Activated T-helper 17 cell treated with anti-CD3 and anti-CD28 coated beads, Interleukin-2, amount 50 U/mL, for 72 hours (primary cell): ENCODE measurements around the gene FAM110D. TPM values are rescaled to one million over a fixed set of nuclear protein-coding genes. Genes with fewer than 3 reads are reported as not detected.
A peak's percentile ranks its signal among the peaks of the same experiment; 100 is the strongest.

Experiments
- ATAC-seq: fragments of 150-1000 bp; cut with Tn5 transposase; replicated peaks from 2 replicates; pipeline ENCODE4 v1.10.0; 2021; ENCODE audit warnings: mild to moderate bottlenecking, moderate library complexity
- H3K27ac Mint-ChIP-seq: one replicate; pipeline ENCODE4 v1.8.0; 2022; ENCODE audit warnings: mixed read lengths
- H3K27me3 Mint-ChIP-seq: one replicate; pipeline ENCODE4 v1.8.0; 2022; ENCODE audit warnings: mixed read lengths
- H3K36me3 Mint-ChIP-seq: one replicate; pipeline ENCODE4 v1.8.0; 2022; ENCODE audit warnings: low read depth, mild to moderate bottlenecking, mixed read lengths
- H3K4me1 Mint-ChIP-seq: one replicate; pipeline ENCODE4 v1.8.0; 2022; ENCODE audit warnings: mixed read lengths
- H3K4me3 Mint-ChIP-seq: one replicate; pipeline ENCODE4 v1.8.0; 2022; ENCODE audit warnings: mild to moderate bottlenecking, mixed read lengths
- H3K9me3 Mint-ChIP-seq: one replicate; pipeline ENCODE4 v1.8.0; 2022; ENCODE audit warnings: mixed read lengths
- total RNA-seq, 2 donors: library from RNA; stranded (reverse); gene quantifications; one replicate each; pipeline ENCODE4 v1.2.3, GENCODE V29; 2022

FAM110D gene
- total RNA-seq, 2 donors from 2014 or later, result not detected

DNA sequence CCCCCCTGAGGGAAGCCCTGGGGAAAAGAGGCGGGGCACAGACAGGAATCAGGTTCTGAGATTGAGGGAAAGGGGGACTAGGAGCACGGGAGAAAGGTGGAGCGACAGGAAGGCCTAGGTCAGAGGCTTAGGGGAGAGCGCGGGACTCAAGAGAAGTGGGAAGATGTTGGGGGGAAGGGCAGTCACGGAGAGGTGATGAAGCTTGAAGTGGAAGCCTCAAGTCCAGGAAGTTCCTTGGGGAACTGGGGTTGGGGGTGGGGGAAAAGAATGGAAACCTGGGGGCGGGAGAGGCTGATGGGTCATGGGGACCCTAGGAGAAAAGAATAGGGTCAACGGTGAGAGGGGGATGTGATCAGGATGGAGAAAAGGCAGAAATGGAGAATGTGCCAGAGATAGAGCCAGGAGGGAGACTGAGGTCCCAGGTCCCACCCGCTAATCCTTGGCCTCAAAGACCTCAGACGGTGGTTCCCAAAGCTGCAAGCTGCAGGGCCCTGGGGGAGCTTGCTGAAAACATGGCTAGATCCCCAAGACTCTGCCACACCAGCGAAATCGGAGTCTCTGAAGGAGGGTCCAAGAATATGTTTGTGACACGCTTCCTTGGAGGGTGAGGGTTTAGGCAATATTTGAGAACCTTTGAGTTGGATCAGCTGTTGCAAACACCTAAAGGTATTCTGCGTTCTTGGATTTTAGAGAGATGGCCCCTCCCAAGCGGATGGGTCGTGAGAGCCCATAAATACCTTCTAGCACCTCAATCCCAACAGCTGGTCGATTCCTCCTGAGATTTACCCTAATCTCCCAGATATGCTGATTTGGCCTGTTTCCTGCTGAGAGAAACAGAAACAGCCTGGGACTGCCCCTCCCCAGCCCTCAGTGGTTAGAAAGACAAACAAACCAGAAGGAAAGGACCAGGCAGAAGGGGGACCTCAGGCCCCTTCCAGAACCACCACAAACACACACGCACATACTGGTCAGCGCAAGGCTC is 6.3 kb downstream of the FAM110D start:
- Mint-ChIP-seq H3K4me3 (peak overlapping the region; percentile 59), H3K27ac (no peak overlapping the region), H3K4me1 (no peaks in the 10 kb centered on the region), H3K36me3 (no peaks in the 10 kb centered on the region), H3K27me3 (peaks cover 5% of the 10 kb centered on the region), H3K9me3 (no peaks in the 10 kb centered on the region)
- no peak for ATAC-seq

DNA sequence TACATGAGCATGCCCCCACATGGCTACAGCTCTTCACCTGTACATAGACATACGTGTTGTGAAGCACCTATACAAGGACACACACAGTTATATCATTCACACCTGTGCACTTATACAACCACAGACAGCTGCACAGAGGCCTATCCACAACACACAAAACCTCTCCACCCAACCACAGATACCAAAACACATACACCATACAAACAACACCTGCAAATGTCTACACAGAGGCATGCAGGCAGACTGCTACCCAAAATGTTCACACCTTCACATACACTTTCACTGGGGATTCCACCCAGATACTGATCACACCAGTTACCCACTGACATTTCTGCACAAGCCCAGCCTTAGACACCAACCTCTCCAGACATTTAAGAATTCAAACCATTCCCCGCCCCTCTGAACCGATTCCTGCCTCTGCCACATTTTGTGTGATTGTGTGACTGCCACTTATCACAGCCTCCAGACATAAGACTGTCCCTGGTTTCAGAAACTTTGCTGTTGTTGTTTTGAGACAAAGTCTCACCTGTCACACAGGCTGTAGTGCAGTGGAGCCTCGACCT is 7.9 kb downstream of the FAM110D start:
- peaks cover 5% of the 10 kb centered on the region for H3K36me3 Mint-ChIP-seq
- no peaks in the 10 kb centered on the region for H3K4me1 Mint-ChIP-seq
- H3K27me3 Mint-ChIP-seq, result peaks cover 5% of the 10 kb centered on the region
- no peak for ATAC-seq
- H3K27ac Mint-ChIP-seq, result no peak overlapping the region
- no peaks in the 10 kb centered on the region for H3K9me3 Mint-ChIP-seq
- no peak overlapping the region for H3K4me3 Mint-ChIP-seq

DNA sequence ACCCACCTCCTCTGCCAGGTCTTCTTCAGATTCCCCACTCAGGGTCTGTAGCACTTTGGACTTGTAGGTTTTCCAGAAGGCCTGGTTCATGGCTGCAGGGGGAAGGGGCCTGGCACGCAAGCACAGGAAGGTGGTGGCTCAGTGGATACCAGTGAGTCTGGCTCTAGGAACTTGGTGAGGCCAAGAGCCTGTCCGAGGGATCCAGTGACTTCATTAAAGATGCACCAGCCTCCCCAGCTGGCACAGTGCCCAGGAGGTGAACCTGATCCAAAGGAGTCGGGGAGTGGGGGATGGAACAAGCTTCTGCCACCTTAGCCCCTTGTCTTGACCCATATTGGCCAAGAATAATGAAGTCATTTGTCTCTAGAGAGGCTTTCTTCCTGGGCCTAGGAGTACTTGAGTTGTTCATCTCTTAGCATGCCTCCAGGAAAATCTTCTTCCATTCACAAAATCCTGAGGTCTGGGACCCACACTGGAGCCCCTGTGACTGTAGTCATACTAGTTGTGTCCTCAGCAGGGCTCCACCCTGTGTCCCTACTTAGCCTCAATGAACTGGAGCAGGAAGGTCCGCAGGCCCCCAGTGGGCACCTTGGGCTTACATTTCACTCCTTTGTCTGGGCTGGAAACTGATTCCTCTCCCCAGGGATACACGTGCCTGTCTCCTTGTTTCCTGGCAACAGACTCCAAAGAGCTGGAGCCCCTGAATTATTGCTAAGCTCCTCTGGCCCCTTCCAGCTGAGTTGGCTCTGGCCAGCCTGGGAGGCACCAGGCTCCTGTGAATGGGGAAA is 9.7 kb downstream of the FAM110D start, which contains the start of gene C1orf232:
Gene C1orf232, minus strand, starts transcription at position 554 of the 788 bp plus-strand sequence. Its CDS starts 464 bp downstream, at position 90.
- no peaks in the 10 kb centered on the region for H3K9me3 Mint-ChIP-seq
- peak within 1 kb of the TSS; percentile 24 for H3K27ac Mint-ChIP-seq

DNA sequence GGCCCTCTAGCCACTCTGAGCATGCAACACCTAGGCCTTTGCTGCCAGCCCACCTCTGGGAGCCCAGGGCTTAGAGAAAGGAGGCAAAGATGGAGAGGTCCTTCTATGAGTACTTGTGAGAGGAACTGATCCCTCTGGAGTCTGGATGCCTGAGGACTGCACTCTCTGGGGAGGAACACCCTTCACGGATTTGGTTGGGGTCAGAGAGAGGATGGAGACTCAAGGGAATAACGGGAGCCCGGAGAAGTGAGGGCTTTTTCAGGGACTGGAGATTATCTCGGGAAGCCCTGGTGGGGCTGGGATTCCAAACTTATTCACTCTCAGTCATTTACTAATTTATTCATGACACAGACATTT is 10.3 kb downstream of the FAM110D start:
- Mint-ChIP-seq H3K27ac (peak overlapping the region; percentile 24), H3K36me3 (peaks cover 11% of the 10 kb centered on the region), H3K4me1 (no peaks in the 10 kb centered on the region), H3K4me3 (peak overlapping the region; percentile 73), H3K27me3 (no peaks in the 10 kb centered on the region), H3K9me3 (no peaks in the 10 kb centered on the region)
- no peak for ATAC-seq

More for the DNA sequence above, 9.7 kb downstream of the FAM110D start, which contains the start of gene C1orf232:
- ATAC-seq, result no peak
- H3K36me3 Mint-ChIP-seq, result peaks cover 11% of the 10 kb centered on the region
- no peaks in the 10 kb centered on the region for H3K4me1 Mint-ChIP-seq
- peak within 1 kb of the TSS; percentile 73 for H3K4me3 Mint-ChIP-seq
- H3K27me3 Mint-ChIP-seq, result no peaks in the 10 kb centered on the region

DNA sequence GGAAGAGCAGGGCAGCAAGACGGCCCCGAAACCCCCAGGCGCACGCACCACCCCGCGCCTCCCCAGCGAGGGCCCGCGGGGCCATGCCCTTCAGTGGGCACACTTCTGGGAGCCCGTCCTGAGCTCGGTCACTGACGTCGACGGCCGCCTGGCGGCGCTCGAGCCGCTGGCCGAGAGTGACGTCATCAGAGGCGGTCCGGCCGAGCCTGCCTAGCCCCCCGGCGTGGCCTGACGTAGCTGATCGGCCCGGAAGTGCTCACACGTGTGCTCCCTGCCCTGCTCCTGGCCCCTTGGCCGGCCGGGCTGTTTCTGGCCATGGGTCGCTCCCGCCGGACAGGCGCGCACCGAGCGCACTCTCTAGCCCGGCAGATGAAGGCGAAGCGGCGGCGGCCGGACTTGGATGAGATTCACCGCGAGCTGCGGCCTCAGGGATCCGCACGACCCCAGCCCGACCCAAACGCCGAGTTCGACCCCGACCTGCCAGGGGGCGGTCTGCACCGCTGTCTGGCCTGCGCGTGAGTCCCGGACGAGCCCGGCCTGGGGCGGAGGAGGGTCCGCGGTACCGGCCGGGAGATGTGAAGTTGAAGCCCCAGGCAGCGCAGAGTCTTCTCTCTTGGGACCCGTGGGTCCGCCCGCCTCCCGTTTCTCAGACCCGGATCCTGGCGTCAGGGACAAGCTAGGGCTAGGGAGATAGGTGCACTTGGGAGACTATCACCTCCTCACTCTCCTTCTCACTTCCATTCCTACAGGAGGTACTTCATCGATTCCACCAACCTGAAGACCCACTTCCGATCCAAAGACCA is 11.0 kb downstream of the FAM110D start, which contains the start of gene ZNF593:
Gene ZNF593, plus strand, starts transcription at position 240 of the 803 bp plus-strand sequence. Its CDS starts 76 bp downstream, at position 316.
- H3K27me3 Mint-ChIP-seq, result no peaks in the 10 kb centered on the region
- peak; percentile 98 for ATAC-seq
- H3K27ac Mint-ChIP-seq, result peak within 1 kb of the TSS; percentile 24
- H3K4me1 Mint-ChIP-seq, result no peaks in the 10 kb centered on the region
- H3K9me3 Mint-ChIP-seq, result no peaks in the 10 kb centered on the region
- peaks cover 11% of the 10 kb centered on the region for H3K36me3 Mint-ChIP-seq
- H3K4me3 Mint-ChIP-seq, result peak within 1 kb of the TSS; percentile 73

DNA sequence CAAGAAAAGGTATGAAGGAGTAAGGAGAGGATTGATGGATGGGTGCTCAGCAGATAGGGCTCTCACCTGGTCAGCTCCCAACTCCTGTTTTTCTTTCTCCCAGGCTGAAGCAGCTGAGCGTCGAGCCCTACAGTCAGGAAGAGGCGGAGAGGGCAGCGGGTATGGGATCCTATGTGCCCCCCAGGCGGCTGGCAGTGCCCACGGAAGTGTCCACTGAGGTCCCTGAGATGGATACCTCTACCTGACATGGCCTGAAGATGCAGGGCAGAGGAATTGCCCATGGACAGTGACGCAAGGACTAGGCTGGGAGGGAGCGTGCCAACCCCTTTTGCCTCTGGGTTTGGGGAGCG is 11.6 kb downstream of the FAM110D start:
- H3K27me3 Mint-ChIP-seq, result no peaks in the 10 kb centered on the region
- H3K36me3 Mint-ChIP-seq, result peaks cover 11% of the 10 kb centered on the region
- ATAC-seq, result no peak
- peak overlapping the region; percentile 24 for H3K27ac Mint-ChIP-seq
- H3K4me1 Mint-ChIP-seq, result no peaks in the 10 kb centered on the region
- no peaks in the 10 kb centered on the region for H3K9me3 Mint-ChIP-seq
- peak overlapping the region; percentile 73 for H3K4me3 Mint-ChIP-seq

DNA sequence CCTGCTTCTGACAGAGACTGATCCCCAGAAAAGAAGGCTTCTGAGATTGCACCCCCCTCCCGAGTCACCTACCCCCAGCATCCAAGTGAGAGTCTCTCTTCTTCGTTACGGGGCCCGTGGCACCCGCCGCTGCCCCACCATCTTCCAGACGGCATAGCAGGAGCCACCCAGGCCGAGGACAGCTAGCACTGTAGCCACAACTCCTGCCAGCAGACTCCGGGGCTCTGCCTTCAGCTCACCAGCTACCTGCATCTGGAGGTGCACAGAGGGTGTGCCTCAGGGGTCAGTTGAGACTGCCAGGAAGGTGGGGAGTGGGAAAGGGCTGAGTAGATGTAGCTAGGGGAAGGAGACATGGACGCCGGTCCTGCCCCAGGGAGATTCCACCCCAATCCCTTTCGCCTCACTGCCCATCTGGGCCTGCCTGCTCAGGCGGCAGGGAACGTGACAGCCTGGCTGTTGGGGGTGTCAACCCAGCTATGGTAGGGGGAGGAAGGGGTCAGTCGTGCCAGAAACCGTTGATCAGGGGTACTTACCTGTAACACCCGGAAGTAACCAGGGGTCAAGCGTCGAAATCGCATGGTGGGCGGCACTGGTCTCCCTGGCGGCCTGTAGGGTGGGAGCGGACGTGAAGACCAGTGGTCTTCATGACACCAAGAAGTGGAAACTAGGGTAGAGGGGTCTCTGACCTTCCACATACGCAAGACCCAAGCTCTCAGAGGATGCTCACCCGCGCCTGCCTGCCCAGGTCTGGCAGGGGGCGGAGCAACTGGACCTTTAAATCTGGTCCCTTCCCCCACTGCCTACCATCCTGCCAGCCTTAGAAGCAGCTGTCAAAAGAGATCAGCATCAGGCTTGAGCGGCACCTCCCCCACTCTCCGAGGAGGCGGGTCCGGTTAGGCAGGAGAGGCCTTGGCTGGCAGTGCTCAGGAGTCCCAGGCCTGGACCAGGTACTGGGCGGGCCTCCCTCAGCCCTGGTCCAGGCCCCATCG is 12.5 kb downstream of the FAM110D start, which contains the start of gene ZNF593OS:
Gene ZNF593OS, minus strand, starts transcription at position 749 of the 989 bp plus-strand sequence. Its CDS starts 171 bp downstream, at position 578.
- Mint-ChIP-seq H3K27ac (peak within 1 kb of the TSS; percentile 17), H3K36me3 (peaks cover 11% of the 10 kb centered on the region), H3K9me3 (no peaks in the 10 kb centered on the region), H3K4me1 (no peaks in the 10 kb centered on the region), H3K4me3 (peak within 1 kb of the TSS; percentile 73), H3K27me3 (no peaks in the 10 kb centered on the region)
- ATAC-seq, result no peak

DNA sequence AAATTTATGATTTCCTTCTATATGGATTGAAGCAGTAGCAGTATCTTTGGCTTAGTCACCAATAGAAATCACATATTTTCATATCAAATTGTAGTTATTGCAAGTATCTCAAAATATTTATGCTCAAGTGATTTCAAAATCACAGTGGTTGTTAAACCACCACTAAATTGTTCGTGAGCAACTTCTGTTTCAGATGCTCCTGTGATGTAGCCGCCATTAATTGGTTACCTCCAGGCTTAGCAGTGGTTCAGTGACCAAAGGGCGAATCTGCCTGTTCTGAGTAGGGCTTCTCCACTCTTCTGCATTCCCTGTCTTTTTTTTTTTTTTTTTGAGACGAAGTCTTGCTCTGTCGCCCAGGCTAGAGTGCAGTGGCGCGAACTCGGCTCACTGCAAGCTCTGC is 16.5 kb downstream of the FAM110D start:
- H3K4me3 Mint-ChIP-seq, result no peak overlapping the region
- peaks cover 11% of the 10 kb centered on the region for H3K36me3 Mint-ChIP-seq
- H3K27me3 Mint-ChIP-seq, result no peaks in the 10 kb centered on the region
- ATAC-seq, result no peak
- no peak overlapping the region for H3K27ac Mint-ChIP-seq
- no peaks in the 10 kb centered on the region for H3K9me3 Mint-ChIP-seq
- H3K4me1 Mint-ChIP-seq, result no peaks in the 10 kb centered on the region

DNA sequence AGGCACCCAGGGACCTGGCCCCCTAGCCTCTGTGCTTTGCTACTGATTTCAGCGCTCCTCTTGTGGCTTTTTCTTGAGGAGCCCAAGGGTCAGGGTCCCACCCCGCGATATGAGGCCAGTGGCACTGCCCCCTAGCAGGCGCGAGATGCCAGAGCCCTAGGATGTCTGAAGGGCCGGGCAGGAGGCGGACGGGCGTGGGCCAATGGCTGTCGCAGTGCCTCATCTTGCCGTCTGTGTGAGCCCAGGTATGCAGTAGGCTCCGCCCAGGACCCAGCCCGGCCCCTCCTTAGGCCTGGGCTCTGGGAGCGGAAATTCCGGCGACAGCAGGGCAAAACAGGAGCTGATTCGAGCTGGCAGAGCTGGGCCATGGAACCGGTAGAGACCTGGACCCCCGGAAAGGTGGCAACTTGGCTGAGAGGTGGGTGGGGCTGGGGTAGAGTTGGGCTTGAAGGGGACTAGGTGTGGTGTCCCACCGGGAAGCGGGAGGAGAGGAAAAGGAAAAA is 18.4 kb downstream of the FAM110D start, which contains the start of gene CNKSR1:
Gene CNKSR1, plus strand, starts transcription at position 310 of the 503 bp plus-strand sequence. Its CDS starts 57 bp downstream, at position 367.
- Mint-ChIP-seq H3K4me3 (no peak within 1 kb of the TSS), H3K9me3 (no peaks in the 10 kb centered on the region), H3K27ac (no peak within 1 kb of the TSS), H3K36me3 (peaks cover 4% of the 10 kb centered on the region), H3K27me3 (no peaks in the 10 kb centered on the region), H3K4me1 (no peaks in the 10 kb centered on the region)
- ATAC-seq, result no peak

DNA sequence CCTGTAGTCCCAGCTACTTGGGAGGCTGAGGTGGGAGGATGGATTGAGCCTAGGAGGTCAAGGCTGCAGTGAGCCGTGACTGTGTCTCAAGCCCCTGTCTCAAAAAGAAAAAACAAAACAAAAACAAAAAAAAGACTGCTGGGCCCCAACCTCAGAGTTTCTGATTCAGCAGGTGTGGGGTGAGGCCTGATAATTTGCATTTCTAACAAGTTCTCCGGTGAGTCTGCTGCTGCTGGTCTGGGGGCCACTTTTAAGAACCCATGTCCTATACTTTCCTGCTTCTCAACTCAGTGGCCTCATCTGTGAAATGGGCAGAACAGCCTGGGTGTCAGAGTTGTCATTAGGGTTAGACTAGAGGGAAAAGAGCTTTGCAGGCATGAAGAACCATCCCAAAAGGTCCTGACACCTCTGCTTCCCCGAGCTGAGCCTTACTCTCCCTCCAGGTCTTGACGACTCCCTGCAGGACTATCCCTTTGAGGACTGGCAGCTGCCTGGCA is 21.2 kb downstream of the FAM110D start:
- Mint-ChIP-seq H3K36me3 (no peaks in the 10 kb centered on the region), H3K9me3 (no peaks in the 10 kb centered on the region), H3K4me3 (no peak overlapping the region), H3K27me3 (no peaks in the 10 kb centered on the region), H3K4me1 (no peaks in the 10 kb centered on the region), H3K27ac (no peak overlapping the region)
- ATAC-seq, result no peak

DNA sequence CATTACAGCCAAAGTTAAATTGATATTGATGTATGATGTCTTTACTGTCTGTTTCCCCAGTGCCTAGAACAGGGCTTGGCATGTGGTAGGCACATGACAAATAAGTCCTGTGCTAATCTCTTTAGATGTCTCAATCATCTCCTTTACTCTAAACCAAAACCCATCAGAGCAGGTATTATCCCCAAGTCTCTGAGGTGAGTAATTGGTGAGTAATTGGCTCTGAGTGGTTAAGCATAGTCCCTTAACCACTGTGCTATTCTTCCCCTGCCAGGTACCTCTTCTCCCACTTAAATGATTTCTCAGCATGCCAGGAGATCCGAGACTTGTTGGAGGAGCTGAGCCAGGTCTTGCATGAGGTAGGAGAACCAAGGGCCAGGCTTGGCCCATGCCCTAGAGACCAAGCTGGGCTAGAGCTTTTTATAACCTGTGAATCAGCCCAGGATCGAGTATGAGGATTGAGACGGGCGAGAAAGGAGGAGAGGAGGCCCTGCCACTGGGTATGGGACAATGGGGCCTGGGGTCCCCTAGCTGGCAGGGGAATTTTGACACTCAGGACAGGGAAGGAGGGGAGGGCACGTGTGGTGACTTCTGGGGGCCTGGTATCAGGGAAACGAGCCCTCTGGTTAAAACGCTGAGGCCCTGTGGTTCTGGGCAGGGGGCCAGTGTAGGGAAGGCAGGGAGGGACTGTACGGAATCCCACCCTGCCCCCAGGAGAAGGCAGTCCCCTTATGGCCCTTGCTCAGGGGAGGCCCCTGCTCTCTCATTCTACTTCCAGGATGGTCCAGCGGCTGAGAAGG is 22.9 kb downstream of the FAM110D start:
- no peaks in the 10 kb centered on the region for H3K4me1 Mint-ChIP-seq
- no peaks in the 10 kb centered on the region for H3K9me3 Mint-ChIP-seq
- H3K27me3 Mint-ChIP-seq, result no peaks in the 10 kb centered on the region
- peak; percentile 96 for ATAC-seq
- H3K4me3 Mint-ChIP-seq, result no peak overlapping the region
- no peaks in the 10 kb centered on the region for H3K36me3 Mint-ChIP-seq
- no peak overlapping the region for H3K27ac Mint-ChIP-seq

DNA sequence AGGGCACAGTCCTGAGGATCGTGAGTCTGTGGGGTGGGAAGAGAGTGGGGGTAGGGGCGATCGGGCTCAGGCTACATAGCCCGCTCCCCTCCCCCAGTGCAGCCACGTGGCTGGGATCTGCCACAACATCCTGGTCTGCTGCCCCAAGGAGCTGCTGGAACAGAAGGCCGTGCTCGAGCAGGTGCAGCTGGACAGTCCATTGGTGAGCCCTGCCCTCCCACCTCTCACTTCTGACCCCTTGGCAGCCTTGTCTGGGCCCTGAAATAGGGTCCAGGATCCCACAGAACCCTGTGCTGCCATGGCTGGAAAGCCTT is 23.5 kb downstream of the FAM110D start:
- ATAC-seq, result no peak
- H3K27ac Mint-ChIP-seq, result no peak overlapping the region
- no peaks in the 10 kb centered on the region for H3K4me1 Mint-ChIP-seq
- no peaks in the 10 kb centered on the region for H3K27me3 Mint-ChIP-seq
- no peaks in the 10 kb centered on the region for H3K9me3 Mint-ChIP-seq
- no peaks in the 10 kb centered on the region for H3K36me3 Mint-ChIP-seq
- H3K4me3 Mint-ChIP-seq, result no peak overlapping the region
